ENCODE measurements around the gene AGRN.

Gene AGRN

GRCh38 chr1:1037366-1038327 is 17.7 kb downstream of the AGRN start:
- TF ChIP-seq FOXA1 (IDR thresholded peaks at IDR 0.05) (no peak), ARNT (IDR thresholded peaks at IDR 0.05) (no peak), BHLHE40 (IDR thresholded peaks at IDR 0.05; ENCODE audit: borderline replicate concordance) (no peak), SP1 (IDR thresholded peaks at IDR 0.05) (no peak), FOXM1 (IDR thresholded peaks at IDR 0.05; ENCODE audit: borderline replicate concordance) (no peak), FOXK2 (IDR thresholded peaks at IDR 0.05) (no peak), HDGF (IDR thresholded peaks at IDR 0.05; ENCODE audit: borderline replicate concordance) (no peak), L3MBTL2 (conservative IDR thresholded peaks at IDR 0.05) (no peak), SUZ12 (IDR thresholded peaks at IDR 0.05) (no peak), LEF1 (IDR thresholded peaks at IDR 0.05; ENCODE audit: borderline replicate concordance) (no peak), CTBP1 (IDR thresholded peaks at IDR 0.05; ENCODE audit: borderline replicate concordance) (no peak), ELF4 (IDR thresholded peaks at IDR 0.05) (no peak), TARDBP (IDR thresholded peaks at IDR 0.05) (no peak), NFRKB (IDR thresholded peaks at IDR 0.05) (no peak), ZNF384 (IDR thresholded peaks at IDR 0.05) (no peak)
- TF ChIP-seq, protein P1, sequence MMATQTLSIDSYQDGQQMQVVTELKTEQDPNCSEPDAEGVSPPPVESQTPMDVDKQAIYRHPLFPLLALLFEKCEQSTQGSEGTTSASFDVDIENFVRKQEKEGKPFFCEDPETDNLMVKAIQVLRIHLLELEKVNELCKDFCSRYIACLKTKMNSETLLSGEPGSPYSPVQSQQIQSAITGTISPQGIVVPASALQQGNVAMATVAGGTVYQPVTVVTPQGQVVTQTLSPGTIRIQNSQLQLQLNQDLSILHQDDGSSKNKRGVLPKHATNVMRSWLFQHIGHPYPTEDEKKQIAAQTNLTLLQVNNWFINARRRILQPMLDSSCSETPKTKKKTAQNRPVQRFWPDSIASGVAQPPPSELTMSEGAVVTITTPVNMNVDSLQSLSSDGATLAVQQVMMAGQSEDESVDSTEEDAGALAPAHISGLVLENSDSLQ (IDR thresholded peaks at IDR 0.05) = no peak
- ChIA-PET POLR2A (interaction anchor here (1.0 kb wide), 1 partner anchor 16 kb away, joined by 3 read pairs; no protein-coding TSS in a partner anchor), CTCF (no interaction called here)
- no peak for DNase-seq (ENCODE audit: extremely low spot score)

GRCh38 chr1:1038694-1039093 is 18.8 kb downstream of the AGRN start:
- CTCF ChIA-PET = no interaction called here
- DNase-seq (ENCODE audit: extremely low spot score) = no peak
- POLR2A ChIA-PET = interaction anchor here (1.0 kb wide), 1 partner anchor 17 kb away, joined by 3 read pairs; no protein-coding TSS in a partner anchor
- TF ChIP-seq SP1 (IDR thresholded peaks at IDR 0.05) = no peak
- TF ChIP-seq HDGF (IDR thresholded peaks at IDR 0.05; ENCODE audit: borderline replicate concordance) = no peak

DNA sequence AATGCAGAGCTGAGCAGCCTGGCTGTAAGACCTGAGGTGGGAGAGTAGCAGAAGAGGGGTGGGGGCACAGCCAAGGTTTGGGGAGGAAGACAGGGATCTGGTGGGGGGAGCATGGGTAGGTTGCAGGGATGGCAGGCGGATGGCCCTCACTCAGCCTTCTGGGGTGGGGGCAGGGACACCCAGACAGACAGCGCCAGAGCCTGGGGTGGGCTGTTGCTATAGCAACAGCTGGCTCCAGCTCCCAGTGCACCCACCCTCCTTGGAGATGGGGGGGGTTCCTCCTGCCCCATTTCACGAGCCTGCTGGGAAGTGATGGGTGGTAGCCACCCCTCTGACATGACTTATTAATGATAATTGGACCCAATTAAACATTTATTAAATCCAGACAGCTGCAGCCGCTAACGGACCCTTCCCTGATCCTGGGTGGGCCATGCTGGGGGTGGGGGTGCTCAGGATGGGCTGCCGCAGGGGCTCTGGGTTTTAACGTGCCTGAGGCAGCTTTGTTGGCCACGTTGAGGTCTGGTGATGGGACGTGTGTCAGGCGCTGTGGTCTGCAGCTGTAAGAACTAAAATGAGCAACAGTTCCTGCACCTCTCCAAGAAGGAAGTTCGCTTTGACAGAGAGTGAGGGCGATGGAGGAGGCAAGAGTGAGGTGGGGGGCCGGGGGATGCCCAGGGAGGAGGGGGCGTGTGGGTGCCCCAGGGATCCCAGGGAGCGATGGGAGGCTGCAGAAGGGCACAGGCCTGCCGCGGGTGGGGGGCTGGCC is 19.4 kb downstream of the AGRN start:
- ChIA-PET CTCF (no interaction called here), POLR2A (no interaction called here)
- TF ChIP-seq NFRKB (IDR thresholded peaks at IDR 0.05) = no peak
- TF ChIP-seq ARNT (IDR thresholded peaks at IDR 0.05) = no peak
- no peak for TF ChIP-seq CTBP1 (IDR thresholded peaks at IDR 0.05; ENCODE audit: borderline replicate concordance)
- TF ChIP-seq, protein P1 (IDR thresholded peaks at IDR 0.05) = no peak
- no peak for TF ChIP-seq LEF1 (IDR thresholded peaks at IDR 0.05; ENCODE audit: borderline replicate concordance)
- no peak for TF ChIP-seq ZNF384 (IDR thresholded peaks at IDR 0.05)
- no peak for TF ChIP-seq FOXM1 (IDR thresholded peaks at IDR 0.05; ENCODE audit: borderline replicate concordance)
- no peak for DNase-seq (ENCODE audit: extremely low spot score)

GRCh38 chr1:1040004-1040991 is 20.4 kb downstream of the AGRN start:
- ChIA-PET POLR2A (no interaction called here), CTCF (no interaction called here)
- TF ChIP-seq LEF1 (IDR thresholded peaks at IDR 0.05; ENCODE audit: borderline replicate concordance) = no peak
- no peak for TF ChIP-seq FOXK2 (IDR thresholded peaks at IDR 0.05)
- TF ChIP-seq SP1 (IDR thresholded peaks at IDR 0.05) = no peak
- peak; percentile 97 for DNase-seq (ENCODE audit: extremely low spot score)

GRCh38 chr1:1041092-1041523 is 21.2 kb downstream of the AGRN start:
- TF ChIP-seq CTBP1 (IDR thresholded peaks at IDR 0.05; ENCODE audit: borderline replicate concordance) (no peak), ARNT (IDR thresholded peaks at IDR 0.05) (no peak), SUZ12 (IDR thresholded peaks at IDR 0.05) (no peak), ZNF384 (IDR thresholded peaks at IDR 0.05) (no peak), FOXK2 (IDR thresholded peaks at IDR 0.05) (no peak), TARDBP (IDR thresholded peaks at IDR 0.05) (no peak), L3MBTL2 (conservative IDR thresholded peaks at IDR 0.05) (no peak), FOXM1 (IDR thresholded peaks at IDR 0.05; ENCODE audit: borderline replicate concordance) (no peak)
- TF ChIP-seq, protein P1 (IDR thresholded peaks at IDR 0.05) = no peak
- POLR2A ChIA-PET = no interaction called here
- DNase-seq (ENCODE audit: extremely low spot score) = no peak
- CTCF ChIA-PET = no interaction called here
